ENCODE results near the gene UBE2G1. TPM values are rescaled to one million over a fixed set of nuclear protein-coding genes. Genes with fewer than 3 reads are reported as not detected.
A peak's percentile ranks its signal among the peaks of the same experiment; 100 is the strongest.
"Not testable (repeated sequence)": the region's sequence is repeated elsewhere in the genome, so short reads cannot be mapped to it uniquely, and the experiment has no call there.

Gene UBE2G1
- polyA plus RNA-seq, 5 donors = 48.4 to 57.4 (median 49.4) TPM

GRCh38 chr17:4307179-4307930 lies 59.1 kb downstream of the UBE2G1 start:
- no peak for DNase-seq

- DNase-seq = no peak
Measured at GRCh38 chr17:4305224-4305623, 61.3 kb downstream of the UBE2G1 start.

GRCh38 chr17:4304417-4305027 lies 62.0 kb downstream of the UBE2G1 start:
- no peak for DNase-seq

- no peak for DNase-seq
Measured at GRCh38 chr17:4301066-4301465, 65.4 kb downstream of the UBE2G1 start.

GRCh38 chr17:4297351-4297750 lies 69.1 kb downstream of the UBE2G1 start:
- no peak for DNase-seq

- no peak for DNase-seq
Measured at GRCh38 chr17:4295686-4296085, 70.8 kb downstream of the UBE2G1 start.

GRCh38 chr17:4293572-4293971 lies 72.9 kb downstream of the UBE2G1 start:
- DNase-seq = no peak

- DNase-seq = no peak
Measured at GRCh38 chr17:4287710-4288109, 78.8 kb downstream of the UBE2G1 start.

GRCh38 chr17:4276514-4276913 lies 90.0 kb downstream of the UBE2G1 start:
- DNase-seq = no peak

- no peak for DNase-seq
Measured at GRCh38 chr17:4272972-4273368, 93.5 kb downstream of the UBE2G1 start.

GRCh38 chr17:4272213-4272971 lies 94.1 kb downstream of the UBE2G1 start:
- no peak for DNase-seq

GRCh38 chr17:4270736-4271135 lies 95.7 kb downstream of the UBE2G1 start:
- no peak for DNase-seq

GRCh38 chr17:4269915-4270314 lies 96.6 kb downstream of the UBE2G1 start:
- no peak for DNase-seq

- DNase-seq = no peak
Measured at GRCh38 chr17:4267402-4267801, 99.1 kb downstream of the UBE2G1 start.

GRCh38 chr17:4266550-4266949 lies 99.9 kb downstream of the UBE2G1 start:
- DNase-seq = no peak

GRCh38 chr17:4263282-4264215 lies 102.9 kb downstream of the UBE2G1 start, which contains the start of gene ANKFY1:
ANKFY1 (minus strand) TSS chr17:4263979; CDS start chr17:4263941, 38 bp downstream.
- DNase-seq = peak; percentile 96

- no peak for DNase-seq
Measured at GRCh38 chr17:4262703-4263102, 103.8 kb downstream of the UBE2G1 start.

GRCh38 chr17:4261452-4261851 lies 105.0 kb downstream of the UBE2G1 start:
- DNase-seq = no peak

- DNase-seq = no peak
Measured at GRCh38 chr17:4258867-4259266, 107.6 kb downstream of the UBE2G1 start.

GRCh38 chr17:4256952-4257351 lies 109.5 kb downstream of the UBE2G1 start:
- no peak for DNase-seq

- not testable (repeated sequence) for DNase-seq
Measured at GRCh38 chr17:4255271-4255670, 111.2 kb downstream of the UBE2G1 start.

GRCh38 chr17:4250887-4251286 lies 115.6 kb downstream of the UBE2G1 start:
- DNase-seq = no peak

All from right lung (tissue), 5 donors.